Nephron (organoid): Measurements from ENCODE around the gene UBXN10.
"Not testable (repeated sequence)": the region's sequence is repeated elsewhere in the genome, so short reads cannot be mapped to it uniquely, and the experiment has no call there.

Experiments
- H3K27ac Mint-ChIP-seq, 3 experiments: 2 replicates each; pipeline ENCODE4 v1.8.0; 2020; ENCODE audit warnings: mixed read lengths in 3 of 3, mild to moderate bottlenecking in 2 of 3, moderate library complexity in 1 of 3
- H3K27me3 Mint-ChIP-seq: 2 replicates; pipeline ENCODE4 v1.8.0; 2021; ENCODE audit warnings: low read depth, mild to moderate bottlenecking, moderate library complexity, mixed read lengths
- H3K36me3 Mint-ChIP-seq: 2 replicates; pipeline ENCODE4 v1.8.0; 2020; ENCODE audit warnings: low read depth, mixed read lengths
- H3K4me1 Mint-ChIP-seq: 2 replicates; pipeline ENCODE4 v1.8.0; 2020; ENCODE audit warnings: mixed read lengths
- H3K4me3 Mint-ChIP-seq, 3 experiments: 2 replicates each; pipeline ENCODE4 v1.8.0; 2020; ENCODE audit warnings: mild to moderate bottlenecking in 3 of 3, mixed read lengths in 3 of 3, moderate library complexity in 2 of 3
- H3K9me3 Mint-ChIP-seq: 2 replicates; pipeline ENCODE4 v1.8.0; 2020; ENCODE audit warnings: mixed read lengths
- CTCF ChIP-seq, 3 experiments: fragments of 200-600 bp; sonication (generic); IDR thresholded peaks; one replicate each; pipeline ENCODE4 v1.5.0; 2021; ENCODE audit warnings: antibody characterized with exemption in 3 of 3; ENCODE audit not compliant: unreplicated experiment in 3 of 3

Gene UBXN10

GRCh38 chr1:20215716-20216115 is 29.8 kb downstream of the UBXN10 start:
- TF ChIP-seq CTCF (IDR thresholded peaks at IDR 0.05; ENCODE audit: unreplicated experiment in 3 of 3): no peak
- H3K9me3 Mint-ChIP-seq: no peaks in the 10 kb centered on the region

GRCh38 chr1:20216574-20216973 is 30.7 kb downstream of the UBXN10 start:
- Mint-ChIP-seq H3K4me3 (no peak overlapping the region), H3K9me3 (no peaks in the 10 kb centered on the region), H3K36me3 (no peaks in the 10 kb centered on the region), H3K27me3 (peaks cover 53% of the 10 kb centered on the region), H3K27ac (no peak overlapping the region), H3K4me1 (peaks cover 14% of the 10 kb centered on the region)
- TF ChIP-seq CTCF (IDR thresholded peaks at IDR 0.05; ENCODE audit: unreplicated experiment in 3 of 3): peak in 1 of 3 experiments; percentile 27

More at GRCh38 chr1:20215716-20216115, 29.8 kb downstream of the UBXN10 start:
- H3K4me1 Mint-ChIP-seq: peaks cover 20% of the 10 kb centered on the region
- H3K4me3 Mint-ChIP-seq: no peak overlapping the region
- H3K27me3 Mint-ChIP-seq: peaks cover 54% of the 10 kb centered on the region
- H3K27ac Mint-ChIP-seq: no peak overlapping the region
- H3K36me3 Mint-ChIP-seq: no peaks in the 10 kb centered on the region

GRCh38 chr1:20219053-20219452 is 33.2 kb downstream of the UBXN10 start:
- H3K27ac Mint-ChIP-seq, H3K9me3 Mint-ChIP-seq, H3K36me3 Mint-ChIP-seq, H3K4me1 Mint-ChIP-seq, H3K4me3 Mint-ChIP-seq: not testable (repeated sequence)
- peaks cover 36% of the 10 kb centered on the region for H3K27me3 Mint-ChIP-seq

- no peak for TF ChIP-seq CTCF (IDR thresholded peaks at IDR 0.05; ENCODE audit: unreplicated experiment in 3 of 3)
- H3K27ac Mint-ChIP-seq: no peak overlapping the region
- H3K27me3 Mint-ChIP-seq: peaks cover 32% of the 10 kb centered on the region
- H3K36me3 Mint-ChIP-seq: no peaks in the 10 kb centered on the region
- H3K4me1 Mint-ChIP-seq: peaks cover 11% of the 10 kb centered on the region
- no peaks in the 10 kb centered on the region for H3K9me3 Mint-ChIP-seq
- H3K4me3 Mint-ChIP-seq: no peak overlapping the region
Observed at GRCh38 chr1:20220036-20220435, 34.1 kb downstream of the UBXN10 start.

DNA sequence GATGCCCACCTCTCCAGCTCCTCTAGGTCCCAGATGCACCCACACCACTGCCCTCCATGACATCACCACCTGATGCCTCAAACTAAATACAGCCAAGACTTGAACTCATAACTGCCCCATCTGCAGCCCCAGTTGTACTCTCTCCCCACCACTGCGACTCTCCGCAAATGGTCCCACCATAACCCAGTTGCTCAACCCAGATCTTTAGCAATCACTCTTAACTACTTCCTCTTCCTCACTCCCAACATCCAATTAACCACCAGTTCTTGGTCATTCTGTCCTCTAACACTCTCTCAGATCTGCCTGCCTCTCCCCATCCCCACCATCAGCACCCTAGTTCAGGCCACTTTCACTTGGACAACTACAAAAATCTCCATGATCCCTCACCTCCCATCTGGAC is 37.2 kb downstream of the UBXN10 start:
- Mint-ChIP-seq H3K27me3 (peaks cover 24% of the 10 kb centered on the region), H3K4me1 (peaks cover 14% of the 10 kb centered on the region), H3K4me3 (no peak overlapping the region), H3K36me3 (no peaks in the 10 kb centered on the region), H3K27ac (no peak overlapping the region), H3K9me3 (no peaks in the 10 kb centered on the region)
- no peak for TF ChIP-seq CTCF (IDR thresholded peaks at IDR 0.05; ENCODE audit: unreplicated experiment in 3 of 3)

DNA sequence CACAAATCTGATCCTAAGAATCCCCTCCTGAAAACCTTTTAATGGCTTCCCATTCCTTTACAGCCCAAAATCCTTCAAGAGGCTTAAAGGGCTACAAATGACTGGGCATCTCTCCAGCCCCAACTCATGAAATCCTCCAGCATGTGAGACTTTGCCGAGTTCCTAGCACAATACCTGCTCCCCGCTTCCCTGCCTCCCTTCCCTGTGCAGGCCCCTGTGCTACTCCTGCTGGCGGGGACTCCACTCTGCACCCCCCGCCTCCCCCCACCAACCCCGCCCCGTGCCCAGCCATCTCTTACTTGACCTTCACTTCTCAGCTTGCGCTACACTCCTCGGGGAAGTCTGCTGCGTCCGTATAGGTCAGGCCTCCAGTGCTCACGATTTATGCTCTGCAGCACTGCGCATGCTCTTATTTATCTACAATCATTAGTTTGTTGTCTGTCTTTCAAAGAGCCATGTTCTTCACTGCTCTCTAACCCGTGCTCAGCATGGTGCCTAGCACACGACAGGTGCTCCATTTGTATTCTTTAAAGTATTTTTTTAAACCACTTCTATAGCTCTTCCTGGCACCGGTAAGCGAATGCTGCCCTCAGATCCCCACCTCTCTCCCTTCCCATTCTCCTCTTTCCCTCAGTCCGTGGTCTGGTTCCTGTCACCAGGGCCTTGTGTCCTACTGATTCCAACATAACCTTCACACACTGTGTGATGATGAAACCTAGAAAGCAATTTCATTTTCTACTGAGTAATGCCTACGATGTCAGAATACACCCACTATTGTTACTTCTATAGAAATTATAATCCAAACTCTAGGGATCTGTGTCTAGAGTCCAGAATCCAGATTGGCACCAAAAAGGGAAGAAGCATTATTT is 37.9 kb downstream of the UBXN10 start:
- H3K9me3 Mint-ChIP-seq: no peaks in the 10 kb centered on the region
- H3K27me3 Mint-ChIP-seq: peaks cover 31% of the 10 kb centered on the region
- peaks cover 16% of the 10 kb centered on the region for H3K4me1 Mint-ChIP-seq
- no peak overlapping the region for H3K4me3 Mint-ChIP-seq
- peak overlapping the region in 1 of 3 experiments; percentile 40 for H3K27ac Mint-ChIP-seq
- no peaks in the 10 kb centered on the region for H3K36me3 Mint-ChIP-seq
- TF ChIP-seq CTCF (IDR thresholded peaks at IDR 0.05; ENCODE audit: unreplicated experiment in 3 of 3): no peak
